GM19372 (cell line): Measurements from ENCODE around the gene AOC1.

ENCODE experiments used
- ATAC-seq: cut with Tn5 transposase; IDR thresholded peaks from one replicate; pipeline ENCODE4 v1.9.1; 2021; ENCODE audit warnings: mild to moderate bottlenecking, low read depth, moderate library complexity; ENCODE audit not compliant: unreplicated experiment

The AOC1 gene

GRCh38 chr7:150856303-150857275 is 4.3 kb downstream of the AOC1 start:
- no peak for ATAC-seq

GRCh38 chr7:150857276-150858055 is 5.1 kb downstream of the AOC1 start:
- no peak for ATAC-seq

DNA sequence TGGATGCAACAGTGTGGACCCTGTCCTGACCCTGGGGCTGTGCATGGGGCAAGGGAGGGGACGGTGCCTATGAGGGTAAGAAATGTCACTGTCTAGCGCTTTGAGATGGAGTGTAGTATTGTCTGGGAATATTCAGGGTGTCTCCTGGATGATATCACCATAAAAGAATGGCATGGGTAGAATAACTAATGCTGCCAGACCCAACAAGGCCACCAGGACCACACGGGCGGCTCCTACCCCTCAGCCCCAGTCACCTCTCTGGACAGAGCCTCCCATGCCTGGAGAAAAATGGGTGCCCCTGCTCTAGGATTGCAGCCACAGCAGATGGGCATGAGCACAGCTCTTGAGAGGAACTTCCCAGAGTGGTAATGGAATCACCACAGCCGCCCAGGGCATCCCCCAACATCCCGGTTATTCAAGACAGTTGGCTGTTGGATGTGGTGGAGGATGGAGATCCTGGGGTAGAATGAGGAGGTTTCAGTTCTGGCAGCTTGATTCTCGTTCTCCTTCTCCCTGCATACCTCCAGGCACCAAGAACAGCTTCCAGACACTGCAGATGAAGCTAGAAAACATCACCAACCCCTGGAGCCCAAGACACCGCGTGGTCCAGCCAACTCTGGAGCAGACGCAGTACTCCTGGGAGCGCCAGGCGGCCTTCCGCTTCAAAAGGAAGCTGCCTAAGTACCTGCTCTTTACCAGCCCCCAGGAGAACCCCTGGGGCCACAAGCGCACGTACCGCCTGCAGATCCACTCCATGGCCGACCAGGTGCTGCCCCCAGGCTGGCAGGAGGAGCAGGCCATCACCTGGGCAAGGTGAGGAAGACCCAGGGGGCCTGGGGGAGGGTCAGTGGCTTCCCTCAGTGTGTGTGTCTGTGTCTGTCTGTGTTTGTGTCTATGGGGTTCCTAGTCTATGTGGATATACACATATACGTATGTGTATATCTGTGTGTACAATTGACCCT is 6.2 kb downstream of the AOC1 start:
- no peak for ATAC-seq

DNA sequence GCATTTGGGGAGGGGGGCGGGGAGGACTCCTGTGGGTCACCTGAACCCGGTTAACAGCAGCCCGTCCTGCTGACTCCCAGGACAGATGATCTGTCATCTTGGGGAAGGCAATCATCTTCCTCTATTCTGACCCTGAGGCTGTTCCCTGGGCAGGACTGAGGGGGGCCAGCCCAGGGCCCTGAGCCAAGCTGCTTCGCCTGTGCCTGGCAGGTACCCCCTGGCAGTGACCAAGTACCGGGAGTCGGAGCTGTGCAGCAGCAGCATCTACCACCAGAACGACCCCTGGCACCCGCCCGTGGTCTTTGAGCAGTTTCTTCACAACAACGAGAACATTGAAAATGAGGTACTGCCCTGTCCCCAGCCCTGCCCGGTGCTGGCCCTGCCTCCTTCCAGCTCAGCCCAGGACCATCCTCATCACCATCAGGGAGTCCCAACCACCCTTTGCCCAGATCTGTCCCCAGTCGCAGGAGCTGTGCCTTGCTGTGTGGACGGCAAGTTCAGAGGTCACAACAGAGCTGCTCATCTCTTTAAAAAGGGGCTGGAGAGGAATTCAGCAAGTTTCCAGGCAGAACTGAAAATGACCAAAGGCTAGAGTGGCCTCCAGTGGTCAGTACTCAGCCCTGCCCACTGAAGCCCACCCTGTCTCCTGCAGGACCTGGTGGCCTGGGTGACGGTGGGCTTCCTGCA is 8.1 kb downstream of the AOC1 start:
- no peak for ATAC-seq

- no peak for ATAC-seq
These were observed 8.6 kb downstream of the AOC1 start for GRCh38 chr7:150860978-150861295.

DNA sequence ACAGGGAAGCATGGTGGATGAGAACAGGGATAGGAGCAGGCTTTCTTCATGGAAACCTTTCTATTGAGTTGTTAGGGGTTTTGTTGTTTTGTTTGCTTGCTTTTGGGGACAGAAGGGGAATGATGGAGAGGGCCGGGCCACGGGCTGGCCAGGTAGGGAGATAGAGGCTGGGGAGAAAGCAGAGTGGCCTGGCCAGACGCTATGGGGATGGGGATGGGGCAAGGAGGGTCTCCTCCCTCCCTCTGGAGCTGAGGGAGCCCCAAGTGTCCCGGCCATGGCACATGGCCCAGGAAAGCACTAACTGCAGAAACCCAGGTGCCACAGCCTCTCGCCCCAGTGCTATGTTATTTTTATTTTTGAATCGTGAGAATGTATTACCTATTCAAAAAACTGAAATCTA is 10.0 kb downstream of the AOC1 start:
- ATAC-seq: no peak

- no peak for ATAC-seq
These were observed 11.6 kb downstream of the AOC1 start for GRCh38 chr7:150863946-150864345.

DNA sequence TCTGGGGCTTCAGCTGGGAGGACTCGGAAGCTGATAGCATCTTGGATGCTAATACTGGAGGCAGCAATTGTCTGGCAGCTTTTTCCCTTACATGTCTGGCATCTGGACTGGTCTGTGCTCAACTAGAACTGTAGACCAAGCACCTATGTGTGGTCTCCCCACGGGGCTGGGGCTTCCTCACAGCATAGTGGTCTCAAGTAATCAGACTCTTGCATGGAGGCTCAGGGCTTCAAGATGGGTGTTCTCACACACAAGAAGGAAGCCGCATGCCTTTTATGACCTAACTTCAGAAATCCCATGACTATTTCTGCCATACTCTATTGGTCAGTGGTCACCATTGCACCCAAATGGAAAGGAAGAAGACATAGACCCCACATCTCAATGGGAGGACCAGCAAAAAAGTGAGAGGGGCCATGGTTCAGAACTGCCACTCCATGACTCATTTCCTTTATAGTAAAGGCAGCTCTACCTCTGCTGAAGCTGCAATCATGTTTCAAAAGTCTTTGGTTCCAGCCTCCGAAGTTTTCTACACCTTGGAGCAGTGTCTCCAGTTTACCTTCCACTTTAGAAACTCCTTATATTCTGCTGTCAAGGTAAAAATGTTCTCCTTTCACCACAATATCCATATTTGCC is 14.7 kb downstream of the AOC1 start:
- no peak for ATAC-seq

DNA sequence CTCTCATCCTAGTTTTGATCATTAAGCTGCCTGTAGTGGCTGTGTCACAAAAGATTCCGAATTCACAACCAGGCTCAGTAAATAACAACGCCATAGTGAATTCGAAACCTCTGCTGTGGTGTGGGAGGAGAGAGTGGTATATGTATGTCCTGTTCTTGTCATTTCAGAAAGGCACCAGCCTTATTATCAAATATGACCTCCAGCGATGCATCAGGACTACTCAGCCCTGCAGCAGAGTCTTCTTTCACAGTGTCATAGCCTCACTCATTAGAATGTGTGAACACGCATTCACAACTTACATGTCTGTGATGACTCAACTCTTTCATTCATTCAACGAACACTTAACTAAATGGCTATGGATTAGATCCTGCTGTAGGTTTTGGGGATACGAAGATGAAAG is 15.3 kb downstream of the AOC1 start:
- ATAC-seq: no peak

DNA sequence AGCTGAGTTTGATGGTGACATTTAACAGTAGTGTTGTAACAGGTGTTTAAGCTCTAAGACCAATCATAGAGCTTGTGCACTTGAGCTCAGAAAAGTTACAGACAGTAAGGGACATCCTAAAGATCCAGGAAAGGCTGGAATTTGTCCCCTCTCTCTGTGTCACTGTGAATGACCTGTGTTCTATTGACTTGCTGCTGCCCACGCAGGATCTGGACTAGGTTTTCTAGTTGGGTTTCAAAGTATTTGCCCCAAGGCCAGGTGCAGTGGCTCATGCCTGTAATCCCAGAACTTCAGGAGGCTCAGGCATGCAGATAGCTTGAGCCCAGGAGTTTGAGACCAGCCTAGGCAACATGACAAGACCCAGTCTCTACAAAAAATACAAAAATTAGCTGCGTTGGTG is 17.1 kb downstream of the AOC1 start:
- no peak for ATAC-seq

DNA sequence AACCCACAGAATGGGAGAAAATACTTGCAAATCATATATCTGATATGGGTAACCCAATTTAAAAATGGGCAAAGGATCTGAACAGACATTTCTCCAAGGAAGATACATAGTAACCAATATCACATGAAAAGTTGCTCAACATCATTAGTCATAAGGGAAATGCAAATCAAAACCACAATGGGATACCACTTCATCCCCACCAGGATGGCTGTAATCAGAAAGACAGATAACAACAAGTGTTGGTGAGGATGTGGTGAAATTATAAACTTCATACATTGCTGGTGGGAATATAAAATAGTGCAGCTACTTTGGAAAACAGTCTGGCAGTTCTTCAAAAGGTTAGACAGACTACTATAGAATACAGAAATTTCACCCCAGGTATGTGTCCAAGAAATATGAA is 19.3 kb downstream of the AOC1 start:
- ATAC-seq: no peak

GRCh38 chr7:150874401-150875198 is 22.3 kb downstream of the AOC1 start:
- ATAC-seq: no peak

GRCh38 chr7:150875791-150876190 is 23.5 kb downstream of the AOC1 start:
- no peak for ATAC-seq

DNA sequence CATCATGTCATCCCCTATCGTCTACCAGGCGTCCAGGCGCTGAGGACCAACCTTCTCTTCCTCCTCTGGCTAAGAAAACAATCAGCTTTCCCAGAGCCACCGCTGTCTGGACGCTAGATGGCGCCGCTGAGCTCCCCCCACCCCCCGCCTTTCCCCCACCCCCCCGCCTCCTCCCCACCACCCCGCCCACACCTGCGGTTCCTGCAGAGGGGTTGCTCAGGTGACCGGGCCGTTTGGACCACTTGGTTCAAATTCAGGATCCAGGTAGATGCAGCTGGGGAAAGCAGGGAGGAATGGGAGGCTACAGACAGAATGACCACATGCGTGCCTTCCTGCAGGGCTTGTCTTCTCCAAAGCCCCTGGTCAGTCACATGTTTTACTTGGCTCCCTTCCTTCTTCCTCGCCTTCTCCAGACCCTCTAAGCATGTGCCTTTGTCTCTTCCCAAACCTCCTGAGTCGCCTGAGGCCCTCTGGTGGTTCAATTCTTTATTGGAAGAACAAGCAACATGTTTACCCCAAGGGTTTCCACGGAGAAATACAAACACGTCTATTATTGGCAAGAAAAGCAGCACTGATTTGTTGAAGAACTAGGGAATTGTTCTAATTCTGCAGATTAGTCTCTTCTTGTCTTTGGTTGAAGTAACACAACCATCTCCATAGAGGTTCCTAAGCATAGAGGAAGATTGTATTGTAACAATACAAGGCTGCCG is 24.7 kb downstream of the AOC1 start:
- ATAC-seq: no peak

DNA sequence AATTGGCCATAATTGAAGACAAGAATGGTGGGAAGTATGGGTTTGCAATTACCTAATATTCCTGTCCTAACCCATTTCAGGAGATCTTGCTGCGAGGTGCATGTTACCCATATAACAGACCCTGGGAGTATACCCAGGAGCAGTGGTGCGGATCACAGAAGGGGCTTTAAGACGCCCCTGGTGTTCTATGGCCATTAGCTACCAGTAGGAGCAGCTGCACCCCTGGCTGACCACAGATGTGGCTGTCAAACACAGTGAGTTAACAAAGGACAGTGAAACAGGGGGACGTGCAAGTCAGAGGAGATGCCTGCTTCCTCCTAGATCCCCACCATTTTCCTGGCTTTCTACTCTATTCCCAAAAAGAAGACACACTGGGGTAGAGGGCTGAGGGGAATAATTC is 25.2 kb downstream of the AOC1 start:
- ATAC-seq: no peak

DNA sequence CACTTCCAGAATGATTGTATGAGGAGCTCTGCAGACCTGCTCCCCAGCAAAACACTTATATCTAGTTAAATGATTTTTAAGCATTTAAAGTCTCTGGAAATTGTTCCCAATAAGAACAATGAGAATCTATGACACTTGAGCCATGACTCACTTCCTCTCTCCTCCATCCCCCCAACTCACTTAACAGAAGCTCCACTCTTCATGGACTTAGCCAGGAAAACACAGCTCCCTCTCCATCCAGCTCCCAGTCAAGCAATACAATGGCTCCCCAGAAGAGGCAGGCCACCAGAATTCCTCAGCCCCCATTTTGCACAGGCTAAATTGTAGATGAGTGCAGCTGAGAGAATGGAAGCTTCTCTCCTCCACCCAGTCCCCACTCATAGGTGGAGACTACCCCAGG is 27.0 kb downstream of the AOC1 start:
- ATAC-seq: no peak

GRCh38 chr7:150881189-150881588 is 28.9 kb downstream of the AOC1 start:
- ATAC-seq: no peak

GRCh38 chr7:150890853-150891584 is 38.7 kb downstream of the AOC1 start:
- no peak for ATAC-seq
